ENCODE data around the gene HADHB. TPM values are rescaled to one million over a fixed set of nuclear protein-coding genes. Genes with fewer than 3 reads are reported as not detected.

The HADHB gene
- total and polyA plus RNA-seq, 2 donors (not counting 1 experiment from before 2014, with no cell fraction given): 130 to 151 TPM

- Histone ChIP-seq H3K27ac (ENCODE audit: insufficient read depth, low read length) (no peak overlapping the region), H3K27me3 (ENCODE audit: control insufficient read depth, insufficient read depth, low read length) (no peaks in the 10 kb centered on the region), H3K9me3 (ENCODE audit: control insufficient read depth, insufficient read depth, low read depth, low read length) (no peaks in the 10 kb centered on the region), H3K36me3 (ENCODE audit: control insufficient read depth, insufficient read depth, low read length) (peaks cover 8% of the 10 kb centered on the region), H3K9ac (ENCODE audit: insufficient read depth, low read length) (no peak overlapping the region), H2AFZ (ENCODE audit: low read length) (no peak overlapping the region), H3K79me2 (ENCODE audit: control insufficient read depth, insufficient read depth, low read length) (no peaks in the 10 kb centered on the region), H3K4me3 (replicated peaks in 1 of 4; ENCODE audit: control extremely low read depth in 1 of 4, insufficient read depth in 1 of 4, low read depth in 3 of 4, low read length in 4 of 4) (no peak overlapping the region), H3K4me1 (ENCODE audit: control insufficient read depth, extremely low read depth, insufficient read depth, low read length) (no peaks in the 10 kb centered on the region), H4K20me1 (ENCODE audit: control insufficient read depth, extremely low read depth, insufficient read depth, low read length) (no peaks in the 10 kb centered on the region), H3K4me2 (ENCODE audit: extremely low read depth, insufficient read depth, low read length) (no peak overlapping the region)
- DNase-seq (ENCODE audit: low read depth in 2 of 2): no peak
- TF ChIP-seq, protein P1, sequence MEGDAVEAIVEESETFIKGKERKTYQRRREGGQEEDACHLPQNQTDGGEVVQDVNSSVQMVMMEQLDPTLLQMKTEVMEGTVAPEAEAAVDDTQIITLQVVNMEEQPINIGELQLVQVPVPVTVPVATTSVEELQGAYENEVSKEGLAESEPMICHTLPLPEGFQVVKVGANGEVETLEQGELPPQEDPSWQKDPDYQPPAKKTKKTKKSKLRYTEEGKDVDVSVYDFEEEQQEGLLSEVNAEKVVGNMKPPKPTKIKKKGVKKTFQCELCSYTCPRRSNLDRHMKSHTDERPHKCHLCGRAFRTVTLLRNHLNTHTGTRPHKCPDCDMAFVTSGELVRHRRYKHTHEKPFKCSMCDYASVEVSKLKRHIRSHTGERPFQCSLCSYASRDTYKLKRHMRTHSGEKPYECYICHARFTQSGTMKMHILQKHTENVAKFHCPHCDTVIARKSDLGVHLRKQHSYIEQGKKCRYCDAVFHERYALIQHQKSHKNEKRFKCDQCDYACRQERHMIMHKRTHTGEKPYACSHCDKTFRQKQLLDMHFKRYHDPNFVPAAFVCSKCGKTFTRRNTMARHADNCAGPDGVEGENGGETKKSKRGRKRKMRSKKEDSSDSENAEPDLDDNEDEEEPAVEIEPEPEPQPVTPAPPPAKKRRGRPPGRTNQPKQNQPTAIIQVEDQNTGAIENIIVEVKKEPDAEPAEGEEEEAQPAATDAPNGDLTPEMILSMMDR (conservative IDR thresholded peaks at IDR 0.05 in 1 of 2, IDR thresholded peaks at IDR 0.05 in 1 of 2; ENCODE audit: low read depth in 1 of 2, low read length in 2 of 2): no peak
- no peak for TF ChIP-seq EZH2 (IDR thresholded peaks at IDR 0.05; ENCODE audit: low read length, missing control alignments)
These were observed 40.8 kb upstream of the HADHB start for GRCh38 chr2:26203906-26204305.

DNA sequence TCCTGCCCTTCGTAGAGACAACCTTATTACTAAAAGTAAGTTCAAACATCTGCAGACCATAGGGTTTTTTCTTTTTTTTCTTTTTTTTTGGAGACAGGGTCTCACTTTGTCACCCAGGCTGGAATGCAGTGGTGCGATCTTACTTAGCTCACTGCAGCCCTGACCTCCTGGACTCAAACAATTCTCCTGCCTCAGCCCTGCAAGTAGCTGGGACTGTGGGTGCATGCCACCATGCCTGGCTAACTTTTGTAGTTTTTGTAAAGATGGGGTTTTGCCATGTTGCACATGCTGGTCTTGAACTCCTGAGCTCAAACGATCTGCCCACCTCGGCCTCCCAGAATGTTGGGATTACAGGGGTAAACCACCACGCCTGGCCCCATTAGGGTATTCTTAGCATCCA, 32.7 kb upstream of the HADHB start:
- Histone ChIP-seq H3K27me3 (ENCODE audit: control insufficient read depth, insufficient read depth, low read length) (no peaks in the 10 kb centered on the region), H2AFZ (ENCODE audit: low read length) (no peak overlapping the region), H3K27ac (ENCODE audit: insufficient read depth, low read length) (no peak overlapping the region), H3K9me3 (ENCODE audit: control insufficient read depth, insufficient read depth, low read depth, low read length) (no peaks in the 10 kb centered on the region), H3K4me2 (ENCODE audit: extremely low read depth, insufficient read depth, low read length) (no peak overlapping the region), H4K20me1 (ENCODE audit: control insufficient read depth, extremely low read depth, insufficient read depth, low read length) (no peaks in the 10 kb centered on the region), H3K36me3 (ENCODE audit: control insufficient read depth, insufficient read depth, low read length) (peaks cover 9% of the 10 kb centered on the region), H3K4me1 (ENCODE audit: control insufficient read depth, extremely low read depth, insufficient read depth, low read length) (no peaks in the 10 kb centered on the region), H3K79me2 (ENCODE audit: control insufficient read depth, insufficient read depth, low read length) (no peaks in the 10 kb centered on the region), H3K9ac (ENCODE audit: insufficient read depth, low read length) (no peak overlapping the region), H3K4me3 (replicated peaks in 1 of 4; ENCODE audit: control extremely low read depth in 1 of 4, insufficient read depth in 1 of 4, low read depth in 3 of 4, low read length in 4 of 4) (no peak overlapping the region)
- TF ChIP-seq EZH2 (IDR thresholded peaks at IDR 0.05; ENCODE audit: low read length, missing control alignments): no peak
- TF ChIP-seq, protein P1 (conservative IDR thresholded peaks at IDR 0.05 in 1 of 2, IDR thresholded peaks at IDR 0.05 in 1 of 2; ENCODE audit: low read depth in 1 of 2, low read length in 2 of 2): no peak
- DNase-seq (ENCODE audit: low read depth in 2 of 2): no peak

GRCh38 chr2:26214759-26215158, 30.0 kb upstream of the HADHB start:
- DNase-seq (ENCODE audit: low read depth in 2 of 2): no peak
- Histone ChIP-seq H3K4me2 (ENCODE audit: extremely low read depth, insufficient read depth, low read length) (no peak overlapping the region), H3K79me2 (ENCODE audit: control insufficient read depth, insufficient read depth, low read length) (no peaks in the 10 kb centered on the region), H3K9ac (ENCODE audit: insufficient read depth, low read length) (no peak overlapping the region), H3K4me3 (replicated peaks in 1 of 4; ENCODE audit: control extremely low read depth in 1 of 4, insufficient read depth in 1 of 4, low read depth in 3 of 4, low read length in 4 of 4) (no peak overlapping the region), H3K27me3 (ENCODE audit: control insufficient read depth, insufficient read depth, low read length) (no peaks in the 10 kb centered on the region), H3K9me3 (ENCODE audit: control insufficient read depth, insufficient read depth, low read depth, low read length) (no peaks in the 10 kb centered on the region), H3K4me1 (ENCODE audit: control insufficient read depth, extremely low read depth, insufficient read depth, low read length) (no peaks in the 10 kb centered on the region), H3K27ac (ENCODE audit: insufficient read depth, low read length) (no peak overlapping the region), H3K36me3 (ENCODE audit: control insufficient read depth, insufficient read depth, low read length) (peaks cover 8% of the 10 kb centered on the region), H2AFZ (ENCODE audit: low read length) (no peak overlapping the region), H4K20me1 (ENCODE audit: control insufficient read depth, extremely low read depth, insufficient read depth, low read length) (no peaks in the 10 kb centered on the region)
- TF ChIP-seq EZH2 (IDR thresholded peaks at IDR 0.05; ENCODE audit: low read length, missing control alignments): no peak
- TF ChIP-seq, protein P1 (conservative IDR thresholded peaks at IDR 0.05 in 1 of 2, IDR thresholded peaks at IDR 0.05 in 1 of 2; ENCODE audit: low read depth in 1 of 2, low read length in 2 of 2): no peak

All from fibroblast of lung (primary cell).